ENCODE results near the gene RAB27B.

The RAB27B gene

DNA sequence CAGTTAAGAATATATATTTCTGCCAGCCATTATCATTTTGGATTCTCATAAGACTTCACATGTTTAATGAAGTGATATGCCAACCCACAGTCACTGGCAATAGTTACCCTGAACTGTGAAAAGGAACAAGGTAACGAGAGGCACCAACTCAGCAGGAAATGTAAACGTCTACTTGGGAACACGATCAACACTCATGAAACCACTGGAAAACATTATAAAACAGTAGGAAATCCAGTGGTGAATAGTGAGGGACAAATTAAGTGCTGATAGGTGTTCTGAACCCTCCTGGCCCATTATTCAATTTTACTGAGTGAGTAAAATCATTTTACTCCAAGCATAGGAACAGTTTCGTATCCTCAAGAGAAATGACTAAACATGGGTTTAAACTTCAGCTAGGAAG, 113.9 kb downstream of the RAB27B start:
- Histone ChIP-seq H3K79me2 (ENCODE audit: insufficient read depth, low read depth) (no peaks in the 10 kb centered on the region), H3K4me2 (no peak overlapping the region), H3K27ac (no peak overlapping the region), H3K27me3 (ENCODE audit: insufficient read depth, low read depth) (no peaks in the 10 kb centered on the region), H4K20me1 (ENCODE audit: insufficient read depth) (no peaks in the 10 kb centered on the region), H3K4me1 (ENCODE audit: low read depth, poor library complexity, severe bottlenecking) (peaks cover 3% of the 10 kb centered on the region), H3K4me3 (IDR thresholded peaks at IDR 0.05; ENCODE audit: insufficient read depth, low read depth, low read length) (no peak overlapping the region), H3K36me3 (ENCODE audit: insufficient read depth) (no peaks in the 10 kb centered on the region), H2AFZ (ENCODE audit: low read depth) (no peak overlapping the region), H3K9ac (no peak overlapping the region)
- TF ChIP-seq, protein P1, sequence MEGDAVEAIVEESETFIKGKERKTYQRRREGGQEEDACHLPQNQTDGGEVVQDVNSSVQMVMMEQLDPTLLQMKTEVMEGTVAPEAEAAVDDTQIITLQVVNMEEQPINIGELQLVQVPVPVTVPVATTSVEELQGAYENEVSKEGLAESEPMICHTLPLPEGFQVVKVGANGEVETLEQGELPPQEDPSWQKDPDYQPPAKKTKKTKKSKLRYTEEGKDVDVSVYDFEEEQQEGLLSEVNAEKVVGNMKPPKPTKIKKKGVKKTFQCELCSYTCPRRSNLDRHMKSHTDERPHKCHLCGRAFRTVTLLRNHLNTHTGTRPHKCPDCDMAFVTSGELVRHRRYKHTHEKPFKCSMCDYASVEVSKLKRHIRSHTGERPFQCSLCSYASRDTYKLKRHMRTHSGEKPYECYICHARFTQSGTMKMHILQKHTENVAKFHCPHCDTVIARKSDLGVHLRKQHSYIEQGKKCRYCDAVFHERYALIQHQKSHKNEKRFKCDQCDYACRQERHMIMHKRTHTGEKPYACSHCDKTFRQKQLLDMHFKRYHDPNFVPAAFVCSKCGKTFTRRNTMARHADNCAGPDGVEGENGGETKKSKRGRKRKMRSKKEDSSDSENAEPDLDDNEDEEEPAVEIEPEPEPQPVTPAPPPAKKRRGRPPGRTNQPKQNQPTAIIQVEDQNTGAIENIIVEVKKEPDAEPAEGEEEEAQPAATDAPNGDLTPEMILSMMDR (conservative IDR thresholded peaks at IDR 0.05; ENCODE audit: low read depth, low read length), result no peak

DNA sequence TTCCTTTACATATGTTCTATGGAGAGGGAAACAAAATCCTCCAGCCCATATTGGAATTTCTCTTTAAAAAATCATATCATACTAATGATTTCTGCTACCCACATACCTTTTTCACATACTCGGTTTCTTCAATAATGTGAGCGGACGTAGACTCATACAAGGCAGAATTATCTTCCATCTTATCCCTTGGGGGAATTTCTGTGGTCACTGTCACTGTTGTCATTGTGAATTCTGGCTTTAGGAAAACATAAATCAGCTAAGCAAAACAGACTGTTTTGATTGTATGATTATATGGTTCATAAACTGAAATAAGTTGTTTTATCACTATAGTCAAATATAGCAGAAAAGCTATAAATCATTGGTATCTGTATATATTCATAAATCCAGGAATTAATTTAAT, 114.3 kb downstream of the RAB27B start:
- no peak overlapping the region for H3K27ac ChIP-seq
- H3K9ac ChIP-seq, result no peak overlapping the region
- TF ChIP-seq, protein P1 (conservative IDR thresholded peaks at IDR 0.05; ENCODE audit: low read depth, low read length), result no peak
- H3K4me1 ChIP-seq (ENCODE audit: low read depth, poor library complexity, severe bottlenecking), result peaks cover 3% of the 10 kb centered on the region
- no peaks in the 10 kb centered on the region for H3K27me3 ChIP-seq (ENCODE audit: insufficient read depth, low read depth)
- H3K4me3 ChIP-seq (IDR thresholded peaks at IDR 0.05; ENCODE audit: insufficient read depth, low read depth, low read length), result no peak overlapping the region
- H4K20me1 ChIP-seq (ENCODE audit: insufficient read depth), result no peaks in the 10 kb centered on the region
- no peaks in the 10 kb centered on the region for H3K36me3 ChIP-seq (ENCODE audit: insufficient read depth)
- no peaks in the 10 kb centered on the region for H3K79me2 ChIP-seq (ENCODE audit: insufficient read depth, low read depth)
- no peak overlapping the region for H2AFZ ChIP-seq (ENCODE audit: low read depth)
- H3K4me2 ChIP-seq, result no peak overlapping the region

Data from KMS-11 (cell line).